H9 (cell line): ENCODE data around the gene ADCY5. TPM values are rescaled to one million over a fixed set of nuclear protein-coding genes. Genes with fewer than 3 reads are reported as not detected.

ENCODE experiments used
- DNase-seq: peaks from one replicate; pipeline ENCODE4 v3.0.0-alpha.2; 2017
- H2AFZ ChIP-seq: one replicate; pipeline ENCODE4 v1.6.1; 2013; ENCODE audit warnings: mild to moderate bottlenecking, low read length, control low read depth, moderate library complexity
- H2AK5ac ChIP-seq: 2 replicates; pipeline ENCODE4 v1.6.1; 2013; ENCODE audit warnings: low read length, control low read depth, mixed read lengths; ENCODE audit not compliant: insufficient read length
- H2BK120ac ChIP-seq: one replicate; pipeline ENCODE4 v1.6.1; 2013; ENCODE audit warnings: low read depth, mild to moderate bottlenecking, low read length, control low read depth, inconsistent platforms; ENCODE audit not compliant: poor library complexity, severe bottlenecking
- H2BK12ac ChIP-seq: 2 replicates; pipeline ENCODE4 v1.6.1; 2013; ENCODE audit warnings: low read length, control low read depth, mixed read lengths, low read depth; ENCODE audit not compliant: insufficient read length
- H2BK15ac ChIP-seq: 2 replicates; pipeline ENCODE4 v1.6.1; 2013; ENCODE audit warnings: low read depth, low read length, control low read depth
- H2BK20ac ChIP-seq: one replicate; pipeline ENCODE4 v1.6.1; 2013; ENCODE audit warnings: low read depth, mild to moderate bottlenecking, low read length, control low read depth, inconsistent platforms; ENCODE audit not compliant: poor library complexity, severe bottlenecking
- H2BK5ac ChIP-seq: 2 replicates; pipeline ENCODE4 v1.6.1; 2013; ENCODE audit warnings: low read length, control low read depth, mixed read lengths; ENCODE audit not compliant: insufficient read length
- H3K14ac ChIP-seq: 2 replicates; pipeline ENCODE4 v1.6.1; 2013; ENCODE audit warnings: low read length, control low read depth; ENCODE audit not compliant: insufficient read depth
- H3K18ac ChIP-seq: 2 replicates; pipeline ENCODE4 v1.6.1; 2013; ENCODE audit warnings: low read depth, mild to moderate bottlenecking, mixed read lengths, low read length, control low read depth; ENCODE audit not compliant: insufficient read length
- H3K23ac ChIP-seq: 2 replicates; pipeline ENCODE4 v1.6.1; 2013; ENCODE audit warnings: low read length, control low read depth, mixed read lengths, low read depth; ENCODE audit not compliant: insufficient read length
- H3K23me2 ChIP-seq: 2 replicates; pipeline ENCODE4 v1.6.1; 2013; ENCODE audit warnings: low read depth, mild to moderate bottlenecking, mixed read lengths, low read length, control low read depth; ENCODE audit not compliant: insufficient read length, poor library complexity, severe bottlenecking
- H3K27ac ChIP-seq: 2 replicates; pipeline ENCODE4 v1.5.1; 2013; ENCODE audit warnings: low read length, control low read depth, mixed read lengths, low read depth; ENCODE audit not compliant: insufficient read length
- H3K27me3 ChIP-seq: 2 replicates; pipeline ENCODE4 v1.6.1; 2013; ENCODE audit warnings: low read length, control low read depth, inconsistent platforms; ENCODE audit not compliant: insufficient read depth
- H3K4ac ChIP-seq: 2 replicates; pipeline ENCODE4 v1.6.1; 2013; ENCODE audit warnings: low read depth, mild to moderate bottlenecking, control low read depth, inconsistent platforms, low read length, moderate library complexity
- H3K4me1 ChIP-seq: 2 replicates; pipeline ENCODE4 v1.6.1; 2013; ENCODE audit warnings: low read length, control low read depth, inconsistent platforms; ENCODE audit not compliant: insufficient read depth
- H3K4me2 ChIP-seq: 2 replicates; pipeline ENCODE4 v1.6.1; 2013; ENCODE audit warnings: low read length, control low read depth, mixed read lengths; ENCODE audit not compliant: insufficient read length, insufficient read depth
- H3K56ac ChIP-seq: 2 replicates; pipeline ENCODE4 v1.6.1; 2013; ENCODE audit warnings: low read depth, mild to moderate bottlenecking, mixed read lengths, low read length, control low read depth; ENCODE audit not compliant: insufficient read length
- H3K79me1 ChIP-seq: 2 replicates; pipeline ENCODE4 v1.6.1; 2013; ENCODE audit warnings: low read depth, mild to moderate bottlenecking, moderate library complexity, low read length, control low read depth, inconsistent platforms; ENCODE audit not compliant: insufficient read depth, poor library complexity, severe bottlenecking
- H3K79me2 ChIP-seq: 2 replicates; pipeline ENCODE4 v1.6.1; 2013; ENCODE audit warnings: low read length, control low read depth, inconsistent platforms; ENCODE audit not compliant: insufficient read depth
- H3K9ac ChIP-seq: 2 replicates; pipeline ENCODE4 v1.6.1; 2013; ENCODE audit warnings: low read length, control low read depth, mixed read lengths; ENCODE audit not compliant: insufficient read length; ENCODE audit errors: extremely low read depth
- H3K9me3 ChIP-seq: one replicate; pipeline ENCODE4 v1.6.1; 2013; ENCODE audit warnings: low read depth, low read length, inconsistent platforms; ENCODE audit not compliant: control insufficient read depth
- H3T11ph ChIP-seq: one replicate; pipeline ENCODE4 v1.6.1; 2013; ENCODE audit warnings: mild to moderate bottlenecking, low read length, control low read depth, inconsistent platforms
- H4K20me1 ChIP-seq: one replicate; pipeline ENCODE4 v1.6.1; 2013; ENCODE audit not compliant: control insufficient read depth, insufficient read length, insufficient read depth
- H4K5ac ChIP-seq: 2 replicates; pipeline ENCODE4 v1.6.1; 2013; ENCODE audit warnings: low read depth, mild to moderate bottlenecking, mixed read lengths, low read length, control low read depth; ENCODE audit not compliant: insufficient read length
- H4K8ac ChIP-seq: replicated peaks from 2 replicates; pipeline ENCODE4 v1.6.1; 2013; ENCODE audit warnings: low read length, control low read depth, mixed read lengths, low read depth; ENCODE audit not compliant: insufficient read length
- H4K91ac ChIP-seq: 2 replicates; pipeline ENCODE4 v1.6.1; 2013; ENCODE audit warnings: low read depth, mild to moderate bottlenecking, moderate library complexity, mixed read lengths, low read length, control low read depth; ENCODE audit not compliant: insufficient read length
- H3K27ac Mint-ChIP-seq, 3 experiments: 2 replicates in 2 of 3; 3 replicates in 1 of 3; pipeline ENCODE4 v1.8.0; 2020 to 2021; ENCODE audit warnings: mixed read lengths in 3 of 3, mild to moderate bottlenecking in 1 of 3, moderate library complexity in 1 of 3
- H3K27me3 Mint-ChIP-seq: 2 replicates; pipeline ENCODE4 v1.8.0; 2021; ENCODE audit warnings: low read depth, mild to moderate bottlenecking, moderate library complexity, mixed read lengths
- H3K36me3 Mint-ChIP-seq, 3 experiments: 2 replicates in 2 of 3; 3 replicates in 1 of 3; pipeline ENCODE4 v1.8.0; 2020 to 2021; ENCODE audit warnings: low read depth in 3 of 3, mixed read lengths in 3 of 3; ENCODE audit not compliant: insufficient read depth in 1 of 3
- H3K4me1 Mint-ChIP-seq, 2 experiments: 2 replicates each; pipeline ENCODE4 v1.8.0; 2020; ENCODE audit warnings: mixed read lengths in 2 of 2
- H3K4me3 Mint-ChIP-seq, 2 experiments: 2 replicates in 1 of 2; 3 replicates in 1 of 2; pipeline ENCODE4 v1.8.0; 2020 to 2021; ENCODE audit warnings: mild to moderate bottlenecking in 2 of 2, mixed read lengths in 2 of 2, moderate library complexity in 1 of 2
- H3K9me3 Mint-ChIP-seq, 2 experiments: 2 replicates in 1 of 2; 3 replicates in 1 of 2; pipeline ENCODE4 v1.8.0; 2020; ENCODE audit warnings: mild to moderate bottlenecking in 2 of 2, mixed read lengths in 2 of 2, moderate library complexity in 1 of 2
- CTCF ChIP-seq: fragments of 200-600 bp; sonication (generic); conservative IDR thresholded peaks from 3 replicates; pipeline ENCODE4 v1.8.0; 2021; ENCODE audit warnings: antibody characterized with exemption, mild to moderate bottlenecking
- WGBS: extraction: QIAGEN DNeasy Blood & Tissue Kit; methylation state at CpG from one replicate; pipeline ENCODE4 v1.1.7; 2013; ENCODE audit warnings: missing lambda C conversion rate, low lambda C conversion rate, mixed read lengths; ENCODE audit not compliant: insufficient read length; ENCODE audit errors: extremely low coverage; 5-methylcytosine and 5-hydroxymethylcytosine counted together
- total RNA-seq: library from RNA; stranded (reverse); gene quantifications from 2 replicates; pipeline ENCODE4 v1.2.1, GENCODE V29; 2021

The ADCY5 gene
- total RNA-seq, 1 experiment from 2014 or later = 5.0 TPM

GRCh38 chr3:123295901-123296250 lies 153.0 kb downstream of the ADCY5 start:
- Mint-ChIP-seq H3K9me3 (no peaks in the 10 kb centered on the region; a peak in 1 of 5 replicates), H3K36me3 (peaks cover 18 to 32% (median 19%) of the 10 kb centered on the region in 3 experiments), H3K4me3 (no peak overlapping the region), H3K27ac (no peak overlapping the region), H3K27me3 (no peaks in the 10 kb centered on the region), H3K4me1 (peaks cover 0 to 5% of the 10 kb centered on the region in 2 experiments; a peak in 1 of 4 replicates)
- Histone ChIP-seq H2AFZ (no peak overlapping the region), H2AK5ac (no peak overlapping the region), H3K9me3 (no peaks in the 10 kb centered on the region), H2BK12ac (no peak overlapping the region), H2BK15ac (no peak overlapping the region), H3K18ac (no peak overlapping the region), H2BK120ac (no peak overlapping the region), H3K4ac (no peak overlapping the region), H3K23me2 (no peaks in the 10 kb centered on the region), H3K56ac (no peak overlapping the region), H3K23ac (no peak overlapping the region), H4K5ac (no peak overlapping the region), H4K91ac (no peak overlapping the region), H3K4me2 (no peak overlapping the region), H3K9ac (no peak overlapping the region), H2BK5ac (no peak overlapping the region), H3K27me3 (no peaks in the 10 kb centered on the region), H2BK20ac (no peak overlapping the region), H3K14ac (no peak overlapping the region; the same call in 1 of the 2 replicates), H3K79me1 (no peaks in the 10 kb centered on the region), H3T11ph (no peak overlapping the region), H4K20me1 (peaks cover 2% of the 10 kb centered on the region), H4K8ac (no peak overlapping the region), H3K4me1 (no peaks in the 10 kb centered on the region), H3K79me2 (no peaks in the 10 kb centered on the region), H3K27ac (no peak overlapping the region)
- no CpG with 5 or more reads among the region's 11 CpGs for WGBS
- no peak for DNase-seq
- no peak for TF ChIP-seq CTCF
